Measurements from ENCODE around the gene ZDHHC11B.

DNA sequence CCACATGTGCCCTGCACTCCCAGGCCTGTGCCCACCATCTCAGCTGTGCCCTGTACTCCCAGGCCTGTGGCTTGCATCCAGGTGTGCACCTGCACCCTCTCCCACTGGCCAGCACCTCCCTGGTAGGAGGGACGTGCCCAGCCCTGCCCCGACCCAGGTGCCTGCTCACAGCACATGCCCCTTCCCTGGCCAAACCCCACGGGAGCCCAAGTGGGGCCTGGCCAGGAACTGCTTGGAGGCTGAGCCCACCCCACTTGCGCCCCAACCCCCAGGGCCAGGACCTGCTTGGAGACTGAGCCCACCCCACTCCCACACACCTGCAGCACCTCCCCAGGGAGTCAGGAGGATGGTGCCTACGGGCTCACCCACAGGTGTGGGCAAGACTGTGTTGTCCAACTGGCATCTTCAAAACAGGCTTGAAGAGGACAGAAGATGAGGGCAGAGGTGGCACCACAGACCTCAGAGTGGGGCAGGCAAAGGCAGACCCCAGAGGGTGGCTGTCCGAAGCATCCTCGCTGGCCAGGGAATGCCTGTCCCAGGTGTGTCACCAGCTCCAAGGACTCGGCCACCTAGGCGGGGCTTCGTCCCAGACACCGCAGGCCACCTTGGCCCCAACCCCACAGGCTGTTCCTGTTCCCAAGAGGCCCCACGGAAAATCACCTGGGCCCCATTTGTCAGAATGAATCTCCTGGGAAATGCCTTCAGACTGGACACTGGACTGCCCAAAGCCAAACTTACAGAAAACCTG lies 10.8 kb downstream of the ZDHHC11B start:
- TF ChIP-seq POLR2AphosphoS5 (IDR thresholded peaks at IDR 0.05; ENCODE audit: insufficient read depth in 1 of 2, low read depth in 1 of 2) = no peak
- no peak for TF ChIP-seq POLR2A (IDR thresholded peaks at IDR 0.05)
- no peak for TF ChIP-seq CTCF (IDR thresholded peaks at IDR 0.05)
